KMS-11 (cell line): ENCODE measurements around the gene C17orf114.

ENCODE experiments used
- H2AFZ ChIP-seq: fragments of 200-600 bp; sonication (generic); 2 replicates; pipeline ENCODE4 v1.6.1; 2016; ENCODE audit warnings: antibody characterized with exemption, mixed run types, low read depth
- H3K27ac ChIP-seq: fragments of 200-600 bp; sonication (generic); 2 replicates; pipeline ENCODE4 v1.6.1; 2016; ENCODE audit warnings: mild to moderate bottlenecking, mixed run types
- H3K27me3 ChIP-seq: fragments of 200-600 bp; sonication (generic); 2 replicates; pipeline ENCODE4 v1.6.1; 2017; ENCODE audit warnings: mild to moderate bottlenecking, low read depth, mixed run types, moderate library complexity; ENCODE audit not compliant: insufficient read depth
- H3K36me3 ChIP-seq: fragments of 200-600 bp; sonication (generic); 2 replicates; pipeline ENCODE4 v1.6.1; 2017; ENCODE audit warnings: mild to moderate bottlenecking, mixed run types; ENCODE audit not compliant: insufficient read depth
- H3K4me1 ChIP-seq: fragments of 200-600 bp; sonication (generic); 2 replicates; pipeline ENCODE4 v1.6.1; 2016; ENCODE audit warnings: mild to moderate bottlenecking, low read depth, mixed run types; ENCODE audit not compliant: poor library complexity, severe bottlenecking
- H3K4me2 ChIP-seq: fragments of 200-600 bp; sonication (generic); 2 replicates; pipeline ENCODE4 v1.7.0; 2016; ENCODE audit warnings: mild to moderate bottlenecking, mixed run types
- H3K4me3 ChIP-seq: fragments of 200-600 bp; sonication (generic); IDR thresholded peaks from 2 replicates; pipeline ENCODE4 v1.6.1; 2017; ENCODE audit warnings: low read depth, low read length, mixed read lengths; ENCODE audit not compliant: insufficient read depth
- H3K79me2 ChIP-seq: fragments of 200-600 bp; sonication (generic); 2 replicates; pipeline ENCODE4 v1.6.1; 2016; ENCODE audit warnings: low read depth, mixed run types; ENCODE audit not compliant: insufficient read depth
- H3K9ac ChIP-seq: fragments of 200-600 bp; sonication (generic); 2 replicates; pipeline ENCODE4 v1.6.1; 2016; ENCODE audit warnings: mild to moderate bottlenecking, mixed run types
- H4K20me1 ChIP-seq: fragments of 200-600 bp; sonication (generic); 2 replicates; pipeline ENCODE4 v1.6.1; 2016; ENCODE audit warnings: mild to moderate bottlenecking, mixed run types; ENCODE audit not compliant: insufficient read depth
- TF ChIP-seq, protein P1 (sequence below): fragments of 200-600 bp; sonication (generic); conservative IDR thresholded peaks from 2 replicates; pipeline ENCODE4 v1.6.1; 2017; ENCODE audit warnings: low read depth, mild to moderate bottlenecking, antibody characterized with exemption, low read length, moderate library complexity, mixed read lengths

The C17orf114 gene

DNA sequence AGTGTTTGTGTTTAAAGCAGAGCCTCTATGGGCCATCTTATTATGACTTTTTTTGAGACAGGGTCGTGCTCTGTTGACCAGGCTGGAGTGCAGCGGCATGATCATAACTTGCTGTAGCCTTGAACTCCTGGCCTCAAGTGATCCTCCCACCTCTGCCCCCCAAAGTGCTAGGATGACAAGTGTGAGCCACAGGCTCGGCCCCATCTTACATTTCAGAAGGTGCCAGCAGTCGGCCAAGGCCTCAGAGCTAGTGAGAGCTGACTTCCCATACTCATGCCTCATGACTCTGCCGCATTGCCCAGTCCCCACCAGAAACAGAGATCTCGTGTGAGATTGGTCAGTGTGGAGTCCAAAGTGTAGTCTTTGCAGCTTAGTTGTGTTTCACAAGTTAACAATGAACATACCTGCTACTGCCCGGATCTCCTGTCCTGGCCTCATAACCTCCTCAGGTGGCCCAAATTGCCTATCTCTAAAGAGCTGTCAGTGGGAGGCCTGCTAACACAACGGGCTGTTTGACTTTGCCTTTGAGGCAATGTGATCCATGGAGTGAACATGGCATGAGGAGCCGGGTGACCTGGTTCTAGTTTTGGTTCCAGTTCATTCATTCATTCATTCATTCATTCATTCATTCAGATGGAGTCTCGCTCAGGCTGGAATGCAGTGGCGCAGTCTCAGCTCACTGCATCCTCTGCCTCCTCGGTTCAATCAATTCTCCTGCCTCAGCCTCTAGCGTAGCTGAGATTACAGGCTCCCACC lies 44.7 kb upstream of the C17orf114 start:
- H3K9ac ChIP-seq = no peak overlapping the region
- H3K27ac ChIP-seq = no peak overlapping the region
- H4K20me1 ChIP-seq = no peaks in the 10 kb centered on the region
- H3K36me3 ChIP-seq = no peaks in the 10 kb centered on the region
- no peaks in the 10 kb centered on the region for H3K27me3 ChIP-seq
- H2AFZ ChIP-seq = no peak overlapping the region
- H3K79me2 ChIP-seq = no peaks in the 10 kb centered on the region
- TF ChIP-seq, protein P1, sequence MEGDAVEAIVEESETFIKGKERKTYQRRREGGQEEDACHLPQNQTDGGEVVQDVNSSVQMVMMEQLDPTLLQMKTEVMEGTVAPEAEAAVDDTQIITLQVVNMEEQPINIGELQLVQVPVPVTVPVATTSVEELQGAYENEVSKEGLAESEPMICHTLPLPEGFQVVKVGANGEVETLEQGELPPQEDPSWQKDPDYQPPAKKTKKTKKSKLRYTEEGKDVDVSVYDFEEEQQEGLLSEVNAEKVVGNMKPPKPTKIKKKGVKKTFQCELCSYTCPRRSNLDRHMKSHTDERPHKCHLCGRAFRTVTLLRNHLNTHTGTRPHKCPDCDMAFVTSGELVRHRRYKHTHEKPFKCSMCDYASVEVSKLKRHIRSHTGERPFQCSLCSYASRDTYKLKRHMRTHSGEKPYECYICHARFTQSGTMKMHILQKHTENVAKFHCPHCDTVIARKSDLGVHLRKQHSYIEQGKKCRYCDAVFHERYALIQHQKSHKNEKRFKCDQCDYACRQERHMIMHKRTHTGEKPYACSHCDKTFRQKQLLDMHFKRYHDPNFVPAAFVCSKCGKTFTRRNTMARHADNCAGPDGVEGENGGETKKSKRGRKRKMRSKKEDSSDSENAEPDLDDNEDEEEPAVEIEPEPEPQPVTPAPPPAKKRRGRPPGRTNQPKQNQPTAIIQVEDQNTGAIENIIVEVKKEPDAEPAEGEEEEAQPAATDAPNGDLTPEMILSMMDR = no peak
- H3K4me2 ChIP-seq = no peak overlapping the region
- no peaks in the 10 kb centered on the region for H3K4me1 ChIP-seq
- no peak overlapping the region for H3K4me3 ChIP-seq

DNA sequence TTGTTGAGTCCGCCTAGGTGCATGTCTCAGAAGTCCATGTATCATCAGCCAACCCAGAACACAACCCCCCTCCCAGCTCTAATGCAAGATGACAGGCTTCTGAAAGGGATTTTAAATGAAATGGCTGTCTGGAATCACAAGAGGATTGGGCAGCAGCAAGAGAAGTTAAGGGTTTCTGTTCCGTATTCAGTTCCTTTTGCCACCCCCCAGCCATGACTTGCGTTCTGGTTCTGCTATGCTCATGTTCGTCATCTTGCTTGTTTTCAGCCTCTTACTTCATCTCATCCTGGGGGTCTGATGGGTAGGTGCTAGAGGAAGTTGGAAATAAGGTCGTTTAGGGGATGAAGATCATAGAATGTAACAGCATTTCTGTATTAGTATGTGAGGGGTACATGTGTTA lies 43.0 kb upstream of the C17orf114 start:
- no peaks in the 10 kb centered on the region for H3K27me3 ChIP-seq
- H3K4me3 ChIP-seq = no peak overlapping the region
- no peak overlapping the region for H3K4me2 ChIP-seq
- H3K79me2 ChIP-seq = no peaks in the 10 kb centered on the region
- H3K4me1 ChIP-seq = no peaks in the 10 kb centered on the region
- no peak overlapping the region for H2AFZ ChIP-seq
- H3K36me3 ChIP-seq = no peaks in the 10 kb centered on the region
- no peaks in the 10 kb centered on the region for H4K20me1 ChIP-seq
- no peak overlapping the region for H3K27ac ChIP-seq
- no peak overlapping the region for H3K9ac ChIP-seq
- TF ChIP-seq, protein P1 = no peak

DNA sequence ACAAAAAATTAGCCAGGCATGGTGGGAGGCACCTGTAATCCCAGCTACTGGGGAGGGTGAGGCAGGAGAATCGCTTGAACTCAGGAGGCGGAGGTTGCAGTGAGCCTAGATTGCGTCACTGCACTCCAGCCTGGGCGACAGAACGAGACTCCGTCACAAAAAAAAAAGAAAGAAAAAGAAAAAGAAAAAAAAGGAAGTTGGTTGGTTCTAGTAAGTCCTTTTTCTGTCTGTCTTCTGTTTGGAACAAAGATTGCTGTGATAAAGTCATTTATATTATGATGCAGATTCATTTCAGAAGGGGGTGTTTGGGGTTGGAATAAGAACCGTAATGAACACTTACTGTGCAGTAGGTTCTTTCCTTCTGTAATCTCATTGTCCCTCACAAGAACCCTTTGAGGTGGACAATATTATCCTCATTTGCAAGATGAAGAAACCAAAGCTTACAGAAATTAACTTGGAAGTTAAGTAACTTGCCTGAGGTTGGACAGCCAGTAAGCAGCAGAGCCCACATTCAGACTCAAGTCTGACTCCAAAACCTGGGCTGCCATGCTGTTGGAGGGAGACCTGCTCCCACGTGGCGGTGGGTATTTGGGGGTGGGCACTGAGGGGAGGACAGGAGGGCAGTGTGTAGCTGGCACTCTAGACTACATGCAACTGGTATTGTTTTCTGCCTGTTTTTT lies 41.3 kb upstream of the C17orf114 start:
- Histone ChIP-seq H3K4me2 (no peak overlapping the region), H3K79me2 (no peaks in the 10 kb centered on the region), H3K4me1 (no peaks in the 10 kb centered on the region), H3K27me3 (no peaks in the 10 kb centered on the region), H4K20me1 (no peaks in the 10 kb centered on the region), H3K36me3 (no peaks in the 10 kb centered on the region), H3K9ac (no peak overlapping the region), H3K27ac (no peak overlapping the region), H2AFZ (no peak overlapping the region), H3K4me3 (no peak overlapping the region)
- TF ChIP-seq, protein P1 = no peak

DNA sequence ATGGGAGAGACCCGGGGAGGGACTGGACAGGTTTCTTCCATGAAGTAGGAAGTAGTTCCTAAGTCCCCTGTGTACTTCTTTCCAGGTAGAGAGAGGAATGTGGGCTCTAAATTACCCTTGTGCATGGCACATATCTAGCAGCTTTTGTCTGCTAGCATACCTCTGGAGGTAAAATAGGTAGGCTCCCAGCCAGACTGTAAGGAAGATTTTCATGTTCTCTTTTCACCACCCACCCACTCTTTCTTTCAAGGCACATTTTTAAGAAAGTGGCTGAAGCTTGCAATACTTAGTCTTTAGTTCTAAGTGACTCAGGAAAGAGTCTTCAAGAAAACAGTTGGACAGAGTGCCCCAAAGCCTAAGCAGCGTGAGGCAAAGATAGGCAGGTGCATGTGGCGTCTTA lies 40.2 kb upstream of the C17orf114 start:
- H3K79me2 ChIP-seq = no peaks in the 10 kb centered on the region
- TF ChIP-seq, protein P1 = no peak
- no peak overlapping the region for H2AFZ ChIP-seq
- H3K9ac ChIP-seq = no peak overlapping the region
- H3K27ac ChIP-seq = no peak overlapping the region
- no peak overlapping the region for H3K4me2 ChIP-seq
- no peaks in the 10 kb centered on the region for H4K20me1 ChIP-seq
- no peak overlapping the region for H3K4me3 ChIP-seq
- H3K27me3 ChIP-seq = no peaks in the 10 kb centered on the region
- no peaks in the 10 kb centered on the region for H3K4me1 ChIP-seq
- H3K36me3 ChIP-seq = no peaks in the 10 kb centered on the region
